HG03025 (cell line): ENCODE measurements around the gene PPM1M.
"Not testable (repeated sequence)": the region's sequence is repeated elsewhere in the genome, so short reads cannot be mapped to it uniquely, and the experiment has no call there.

Source experiments
- ATAC-seq: cut with Tn5 transposase; IDR thresholded peaks from one replicate; pipeline ENCODE4 v1.9.1; 2021; ENCODE audit warnings: mild to moderate bottlenecking, moderate library complexity; ENCODE audit not compliant: unreplicated experiment, low FRiP score

Gene PPM1M

GRCh38 chr3:52270252-52270754 lies 24.7 kb downstream of the PPM1M start:
- ATAC-seq, result no peak

GRCh38 chr3:52272172-52272571 lies 26.6 kb downstream of the PPM1M start:
- not testable (repeated sequence) for ATAC-seq

DNA sequence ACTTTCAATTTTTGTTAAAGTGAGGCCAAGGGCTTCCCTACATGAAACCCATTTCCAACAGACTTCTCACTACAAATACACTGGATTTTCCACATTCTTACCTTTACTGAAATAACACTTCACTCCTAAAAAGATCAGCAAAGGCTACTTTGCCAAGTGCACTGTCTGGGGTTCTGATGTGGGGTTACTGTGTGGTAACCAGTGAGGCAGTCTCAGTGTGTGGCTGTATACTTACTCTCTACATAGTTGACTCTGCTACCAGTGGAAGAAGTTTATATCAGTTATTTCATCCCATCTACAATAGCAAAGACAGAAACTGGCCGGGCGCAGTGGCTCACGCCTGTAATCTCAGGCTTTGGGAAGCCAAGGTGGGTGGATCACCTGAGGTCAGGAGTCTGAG lies 27.3 kb downstream of the PPM1M start:
- no peak for ATAC-seq

- not testable (repeated sequence) for ATAC-seq
Observed at GRCh38 chr3:52274781-52275180, 29.2 kb downstream of the PPM1M start.

GRCh38 chr3:52277071-52277964 lies 31.8 kb downstream of the PPM1M start:
- no peak for ATAC-seq

DNA sequence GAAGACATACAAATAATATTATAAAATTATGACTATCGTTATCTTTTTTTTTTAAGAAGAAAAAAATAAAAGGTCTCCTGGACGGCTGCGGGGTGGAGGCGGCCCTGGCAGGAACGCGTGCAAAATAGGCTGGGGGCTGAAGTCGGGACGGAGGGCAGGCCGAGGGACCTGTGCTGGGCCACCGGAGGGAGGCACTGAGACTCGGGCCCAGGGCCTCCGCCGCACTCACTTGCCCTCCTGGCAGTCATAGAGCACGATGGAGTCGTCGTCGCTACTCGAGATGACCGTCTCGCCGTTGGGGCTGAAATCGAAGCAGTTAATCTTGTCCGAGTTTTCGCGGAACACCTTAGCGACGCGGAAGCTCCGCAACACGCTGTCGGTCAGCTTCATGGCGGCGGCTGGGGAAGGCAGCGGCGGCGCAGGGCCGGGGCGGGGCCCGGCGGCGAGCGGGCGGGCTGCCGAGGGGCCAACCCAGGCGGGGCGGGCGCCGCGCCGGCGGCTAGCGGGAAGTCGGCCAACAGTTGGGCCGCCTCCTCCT lies 32.5 kb downstream of the PPM1M start:
- ATAC-seq, result peak; percentile 61

- peak; percentile 79 for ATAC-seq
Observed at GRCh38 chr3:52278510-52279069, 33.0 kb downstream of the PPM1M start, which contains the start of gene WDR82. Gene WDR82 (minus strand): TSS chr3:52278649. CDS start chr3:52278361, 288 bp downstream.

- ATAC-seq, result no peak
Observed at GRCh38 chr3:52279596-52279995, 34.0 kb downstream of the PPM1M start.

DNA sequence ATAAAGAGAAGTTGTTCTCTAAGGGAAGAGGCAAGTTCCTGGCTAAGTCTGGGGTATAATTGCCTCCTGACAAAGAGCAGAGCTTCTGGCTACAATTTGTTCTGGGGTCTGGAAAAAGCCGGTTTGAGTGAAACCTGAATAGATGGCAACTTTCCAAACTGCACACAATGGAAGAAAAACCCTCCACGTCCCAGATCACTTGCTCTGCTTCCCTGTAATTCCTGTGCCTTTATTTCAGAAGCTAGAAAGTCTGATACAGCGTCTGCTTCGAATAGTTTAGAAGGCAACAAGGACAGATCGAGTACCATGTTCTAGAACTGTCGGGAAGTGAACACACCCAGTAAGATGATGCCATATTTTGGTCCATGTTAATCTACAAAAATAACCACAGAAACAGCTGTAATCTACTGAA lies 34.5 kb downstream of the PPM1M start:
- no peak for ATAC-seq

DNA sequence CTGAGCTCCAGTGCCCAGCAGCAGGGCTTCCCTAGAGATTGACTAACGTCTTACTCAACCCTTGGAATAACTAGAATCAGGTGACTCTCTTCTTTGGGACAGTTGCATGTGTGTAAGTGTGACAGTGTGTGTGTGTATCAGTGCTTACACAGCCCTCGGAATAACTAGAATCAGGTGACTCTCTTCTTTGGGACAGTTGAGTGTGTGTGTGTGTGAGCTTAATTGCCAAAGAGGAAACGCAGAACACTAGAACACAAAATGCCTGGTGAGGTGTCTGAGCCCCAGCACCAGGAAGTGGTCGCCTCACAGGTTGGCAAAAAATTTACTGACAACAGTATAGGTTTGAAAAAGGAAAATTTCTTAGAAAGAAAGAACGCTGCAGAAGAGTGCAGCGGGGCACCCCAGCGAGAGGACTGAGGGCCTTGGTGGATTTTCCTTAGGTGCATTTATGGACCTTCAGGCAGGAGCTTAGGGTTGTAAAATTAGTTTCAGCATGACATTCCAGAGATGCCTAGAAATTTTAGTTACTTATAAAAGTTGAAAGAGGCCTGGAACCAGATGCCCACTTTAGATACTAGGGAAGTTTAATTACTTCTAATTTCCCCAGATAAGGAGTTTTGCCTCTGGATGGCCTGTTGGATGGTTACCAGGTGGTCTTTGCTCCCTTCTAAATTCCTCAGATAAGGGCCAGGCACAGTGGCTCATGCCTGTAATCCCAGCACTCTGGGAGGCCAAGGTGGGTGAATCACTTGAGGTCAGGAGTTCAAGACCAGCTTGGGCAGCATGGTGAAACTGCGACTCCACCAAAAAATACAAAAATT lies 36.6 kb downstream of the PPM1M start:
- no peak for ATAC-seq

- no peak for ATAC-seq
Observed at GRCh38 chr3:52283306-52283705, 37.7 kb downstream of the PPM1M start.

DNA sequence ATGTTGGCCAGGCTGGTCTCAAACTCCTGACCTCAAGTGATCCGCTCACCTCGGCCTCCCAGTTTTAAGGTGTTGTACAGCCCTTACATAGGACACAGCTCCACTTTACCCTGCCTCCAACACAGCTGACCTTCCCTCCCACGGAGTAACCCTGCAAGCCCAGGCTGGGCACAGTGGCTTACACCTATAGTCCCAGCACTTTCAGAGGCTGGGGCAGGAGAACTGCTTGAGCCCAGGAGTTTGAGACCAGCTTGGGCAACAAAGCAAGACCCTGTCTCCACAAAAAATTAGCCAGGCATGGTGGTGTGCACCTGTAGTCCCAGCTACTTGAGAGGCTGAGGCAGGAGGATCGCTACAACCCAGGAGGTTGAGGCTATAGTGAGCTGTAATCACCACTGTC lies 38.5 kb downstream of the PPM1M start:
- ATAC-seq, result not testable (repeated sequence)

DNA sequence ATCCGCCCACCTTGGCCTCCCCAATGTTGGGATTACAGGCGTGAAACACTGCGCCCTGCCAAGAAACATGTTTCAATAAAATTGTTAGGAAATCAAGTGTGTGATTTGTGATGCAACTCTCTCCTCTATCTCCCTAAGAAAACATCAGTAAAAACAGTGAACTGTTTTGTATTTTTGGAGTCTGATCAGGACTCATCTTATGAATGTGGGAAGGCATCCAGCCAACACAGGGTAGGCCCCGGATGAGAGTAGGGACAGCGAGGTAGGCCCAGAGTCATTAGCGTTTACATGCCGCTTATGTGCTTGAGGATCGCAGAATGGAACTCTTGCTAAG lies 41.2 kb downstream of the PPM1M start:
- no peak for ATAC-seq

GRCh38 chr3:52288674-52289073 lies 43.1 kb downstream of the PPM1M start:
- no peak for ATAC-seq

GRCh38 chr3:52289338-52289746 lies 43.8 kb downstream of the PPM1M start:
- no peak for ATAC-seq

DNA sequence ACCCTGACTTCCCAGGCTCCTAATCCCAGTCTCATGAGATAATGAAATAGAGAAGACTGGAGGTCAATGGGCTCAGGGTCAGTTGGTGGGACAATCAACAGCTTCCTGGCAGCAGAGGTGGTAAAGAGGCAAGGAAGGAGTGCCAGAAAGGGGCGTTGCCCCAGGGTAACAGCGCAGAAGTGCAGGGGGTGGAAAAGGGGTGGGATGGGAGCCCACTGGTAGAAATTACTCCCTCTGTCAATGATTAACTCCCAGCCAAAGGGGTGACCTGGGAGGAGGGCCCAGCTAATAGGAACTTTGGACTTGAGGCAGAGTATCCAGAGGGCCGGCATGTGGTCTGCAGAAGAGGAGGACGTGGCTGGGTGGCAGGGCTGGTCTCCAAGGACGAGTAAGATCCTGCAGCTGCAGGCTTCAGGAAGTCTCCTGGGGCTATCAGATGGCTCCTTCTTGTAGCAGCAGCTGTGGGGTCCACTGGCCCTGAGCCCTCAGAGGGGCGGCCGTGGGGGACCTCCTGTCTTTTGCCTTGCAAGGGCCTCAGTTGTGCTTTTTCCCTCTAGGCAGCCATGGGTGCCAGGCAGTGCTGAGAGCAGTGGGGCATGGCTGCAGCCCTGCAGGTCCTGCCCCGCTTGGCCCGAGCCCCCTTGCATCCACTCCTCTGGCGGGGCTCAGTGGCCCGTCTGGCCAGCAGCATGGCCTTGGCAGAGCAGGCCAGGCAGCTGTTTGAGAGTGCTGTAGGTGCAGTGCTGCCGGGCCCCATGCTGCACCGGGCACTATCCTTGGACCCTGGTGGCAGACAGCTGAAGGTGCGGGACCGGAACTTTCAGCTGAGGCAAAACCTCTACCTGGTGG lies 44.4 kb downstream of the PPM1M start:
- no peak for ATAC-seq

DNA sequence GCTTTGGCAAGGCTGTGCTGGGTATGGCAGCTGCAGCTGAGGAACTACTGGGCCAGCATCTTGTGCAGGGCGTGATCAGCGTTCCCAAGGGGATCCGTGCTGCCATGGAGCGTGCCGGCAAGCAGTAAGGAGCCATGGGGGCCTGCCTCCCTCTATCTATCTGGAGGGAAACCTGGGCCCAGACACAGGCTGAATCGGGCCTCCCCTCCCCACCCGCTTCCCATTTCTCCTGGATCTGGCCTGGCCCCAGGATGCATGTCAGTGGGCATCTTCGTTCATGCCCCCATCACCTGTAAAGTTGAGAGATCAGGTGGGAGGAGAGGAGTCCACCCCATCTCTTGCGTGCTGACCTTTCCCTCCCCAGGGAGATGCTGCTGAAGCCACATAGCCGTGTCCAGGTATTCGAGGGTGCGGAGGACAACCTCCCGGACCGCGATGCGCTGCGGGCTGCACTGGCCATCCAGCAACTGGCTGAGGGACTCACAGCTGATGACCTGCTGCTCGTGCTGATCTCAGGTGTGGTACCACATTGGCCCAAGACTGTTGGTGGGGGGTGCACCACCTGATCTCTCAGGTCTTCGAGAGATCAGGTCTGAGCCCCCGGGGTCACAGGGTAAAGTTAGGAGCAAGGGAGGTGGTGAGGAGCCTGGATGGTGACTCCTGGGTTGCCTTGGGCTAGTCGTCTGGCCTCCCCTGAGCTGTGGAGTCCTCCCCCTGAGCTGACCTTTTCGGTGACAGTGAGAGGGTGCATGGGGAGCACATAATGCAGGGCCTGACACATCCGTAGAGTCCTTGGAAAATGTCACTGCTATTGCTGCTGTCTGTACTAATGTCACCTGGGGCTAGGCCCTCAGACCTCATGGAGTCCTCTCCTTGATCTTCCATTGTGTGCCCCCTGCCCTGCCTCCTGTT lies 45.3 kb downstream of the PPM1M start:
- ATAC-seq, result no peak

DNA sequence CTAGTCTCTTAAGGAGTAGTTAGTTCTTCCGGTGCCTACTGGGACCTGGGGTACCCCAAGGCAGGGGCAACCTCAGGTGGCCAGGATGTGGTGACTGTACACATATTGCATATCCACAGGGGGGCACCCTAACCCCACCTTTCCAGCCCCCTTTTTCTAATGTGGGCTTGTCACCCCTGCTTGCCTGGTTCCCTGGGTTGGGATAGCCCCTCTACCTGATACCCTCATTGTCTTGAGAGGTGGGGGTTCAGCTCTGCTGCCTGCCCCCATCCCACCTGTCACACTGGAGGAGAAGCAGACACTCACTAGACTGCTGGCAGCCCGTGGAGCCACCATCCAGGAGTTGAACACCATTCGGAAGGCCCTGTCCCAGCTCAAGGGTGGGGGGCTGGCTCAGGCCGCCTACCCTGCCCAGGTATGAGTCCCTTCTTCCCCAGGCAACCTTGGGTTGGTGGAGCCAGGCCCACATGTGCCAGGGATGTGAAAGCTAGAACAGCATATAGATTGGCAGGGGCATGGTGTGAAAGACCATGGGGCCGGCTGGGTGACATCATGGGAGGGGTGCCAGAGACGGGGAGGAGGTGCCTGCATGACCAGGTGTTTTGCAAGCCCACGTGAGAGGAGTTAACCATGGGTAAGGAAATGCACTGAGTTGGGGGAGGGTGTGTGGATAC lies 46.1 kb downstream of the PPM1M start:
- no peak for ATAC-seq
